Activated naive CD4-positive, alpha-beta T cell treated with Interleukin-2 at 50 U/mL for 16 hours (primary cell): ENCODE results near the gene B4GAT1.
"Not testable (repeated sequence)": the region's sequence is repeated elsewhere in the genome, so short reads cannot be mapped to it uniquely, and the experiment has no call there.

Experiments used
- DNase-seq: peaks from one replicate; pipeline ENCODE4 v3.0.0-alpha.2; 2020

The B4GAT1 gene

GRCh38 chr11:66320289-66320688, 27.1 kb downstream of the B4GAT1 start:
- not testable (repeated sequence) for DNase-seq

GRCh38 chr11:66318600-66318970, 28.8 kb downstream of the B4GAT1 start:
- DNase-seq: no peak

- no peak for DNase-seq
These were observed 29.5 kb downstream of the B4GAT1 start for GRCh38 chr11:66317723-66318599.

GRCh38 chr11:66317322-66317722, 30.1 kb downstream of the B4GAT1 start:
- no peak for DNase-seq

GRCh38 chr11:66316849-66317251, 30.6 kb downstream of the B4GAT1 start, which contains the start of gene CD248:
CD248 (minus strand) TSS chr11:66317044; CDS start chr11:66317027, 17 bp downstream.
- DNase-seq: no peak

GRCh38 chr11:66315921-66316811, 31.3 kb downstream of the B4GAT1 start:
- no peak for DNase-seq

GRCh38 chr11:66315498-66315885, 31.9 kb downstream of the B4GAT1 start:
- no peak for DNase-seq

GRCh38 chr11:66314561-66315497, 32.6 kb downstream of the B4GAT1 start:
- DNase-seq: no peak

- no peak for DNase-seq
These were observed 33.3 kb downstream of the B4GAT1 start for GRCh38 chr11:66314186-66314501.

GRCh38 chr11:66313321-66314185, 33.9 kb downstream of the B4GAT1 start:
- DNase-seq: no peak

- DNase-seq: peak; percentile 93
These were observed 34.7 kb downstream of the B4GAT1 start for GRCh38 chr11:66312549-66313320.

GRCh38 chr11:66311965-66312548, 35.4 kb downstream of the B4GAT1 start:
- peak; percentile 91 for DNase-seq

- DNase-seq: no peak
These were observed 35.9 kb downstream of the B4GAT1 start for GRCh38 chr11:66311470-66311964.

- DNase-seq: not testable (repeated sequence)
These were observed 36.5 kb downstream of the B4GAT1 start for GRCh38 chr11:66310803-66311440.

GRCh38 chr11:66310324-66310723, 37.1 kb downstream of the B4GAT1 start:
- no peak for DNase-seq

- no peak for DNase-seq
These were observed 38.0 kb downstream of the B4GAT1 start for GRCh38 chr11:66309475-66309874.

GRCh38 chr11:66302656-66303055, 44.8 kb downstream of the B4GAT1 start:
- DNase-seq: no peak

GRCh38 chr11:66299186-66299585, 48.2 kb downstream of the B4GAT1 start:
- DNase-seq: no peak

GRCh38 chr11:66297610-66298009, 49.8 kb downstream of the B4GAT1 start:
- DNase-seq: no peak
